ENCODE data around the gene PTGES. TPM values are rescaled to one million over a fixed set of nuclear protein-coding genes. Genes with fewer than 3 reads are reported as not detected.

Gene PTGES
- total RNA-seq, 2 donors from 2014 or later, result 2.6 to 5.1 TPM

DNA sequence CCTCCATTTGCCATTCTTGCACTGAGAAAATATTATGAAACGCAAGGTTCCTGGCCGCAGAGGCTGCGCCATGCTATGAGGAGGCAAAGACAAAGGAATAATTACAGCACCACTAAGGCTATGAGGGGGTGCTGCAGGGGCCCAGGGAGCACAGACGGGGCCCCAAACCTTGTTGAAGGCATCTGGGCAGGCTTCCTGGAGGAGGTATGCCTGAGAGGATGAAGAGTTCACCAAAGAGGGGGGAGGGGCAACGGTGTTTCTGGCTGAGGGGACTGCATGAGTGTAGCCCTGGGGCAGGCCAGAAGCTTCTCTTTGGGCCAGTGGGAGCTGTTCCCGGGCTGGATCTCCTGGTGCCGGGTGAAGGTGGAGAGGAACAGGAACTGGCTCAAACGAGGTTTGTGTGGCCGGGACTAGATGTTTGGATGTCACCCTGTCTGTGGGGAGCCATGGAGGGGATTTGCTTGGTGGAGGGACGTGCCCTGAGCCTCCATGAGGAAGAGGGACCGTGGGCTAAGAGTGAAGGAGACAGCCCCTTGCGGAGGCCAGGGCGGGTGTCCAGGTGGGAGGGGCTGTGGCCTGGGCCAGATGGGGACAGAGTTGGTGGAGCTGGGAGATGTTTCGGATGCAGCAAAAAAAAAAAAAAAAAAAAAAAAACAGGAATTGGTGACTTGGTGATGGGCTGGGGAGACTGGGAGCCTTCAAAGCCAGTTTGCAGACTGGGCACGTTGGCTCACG lies 28.2 kb downstream of the PTGES start:
- no peak overlapping the region for H3K27ac ChIP-seq
- H3K27me3 ChIP-seq, result no peaks in the 10 kb centered on the region
- TF ChIP-seq, protein P1, sequence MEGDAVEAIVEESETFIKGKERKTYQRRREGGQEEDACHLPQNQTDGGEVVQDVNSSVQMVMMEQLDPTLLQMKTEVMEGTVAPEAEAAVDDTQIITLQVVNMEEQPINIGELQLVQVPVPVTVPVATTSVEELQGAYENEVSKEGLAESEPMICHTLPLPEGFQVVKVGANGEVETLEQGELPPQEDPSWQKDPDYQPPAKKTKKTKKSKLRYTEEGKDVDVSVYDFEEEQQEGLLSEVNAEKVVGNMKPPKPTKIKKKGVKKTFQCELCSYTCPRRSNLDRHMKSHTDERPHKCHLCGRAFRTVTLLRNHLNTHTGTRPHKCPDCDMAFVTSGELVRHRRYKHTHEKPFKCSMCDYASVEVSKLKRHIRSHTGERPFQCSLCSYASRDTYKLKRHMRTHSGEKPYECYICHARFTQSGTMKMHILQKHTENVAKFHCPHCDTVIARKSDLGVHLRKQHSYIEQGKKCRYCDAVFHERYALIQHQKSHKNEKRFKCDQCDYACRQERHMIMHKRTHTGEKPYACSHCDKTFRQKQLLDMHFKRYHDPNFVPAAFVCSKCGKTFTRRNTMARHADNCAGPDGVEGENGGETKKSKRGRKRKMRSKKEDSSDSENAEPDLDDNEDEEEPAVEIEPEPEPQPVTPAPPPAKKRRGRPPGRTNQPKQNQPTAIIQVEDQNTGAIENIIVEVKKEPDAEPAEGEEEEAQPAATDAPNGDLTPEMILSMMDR (IDR thresholded peaks at IDR 0.05), result no peak
- no peaks in the 10 kb centered on the region for H3K9me3 ChIP-seq
- H3K4me3 ChIP-seq, result no peak overlapping the region
- no peak overlapping the region for H3K9ac ChIP-seq (ENCODE audit: low read depth in 2 of 2, low read length in 2 of 2)
- DNase-seq, result no peak
- no peaks in the 10 kb centered on the region for H3K36me3 ChIP-seq
- intact Hi-C loops (cut with DNase I), result no loop called here
- no peaks in the 10 kb centered on the region for H3K4me1 ChIP-seq

DNA sequence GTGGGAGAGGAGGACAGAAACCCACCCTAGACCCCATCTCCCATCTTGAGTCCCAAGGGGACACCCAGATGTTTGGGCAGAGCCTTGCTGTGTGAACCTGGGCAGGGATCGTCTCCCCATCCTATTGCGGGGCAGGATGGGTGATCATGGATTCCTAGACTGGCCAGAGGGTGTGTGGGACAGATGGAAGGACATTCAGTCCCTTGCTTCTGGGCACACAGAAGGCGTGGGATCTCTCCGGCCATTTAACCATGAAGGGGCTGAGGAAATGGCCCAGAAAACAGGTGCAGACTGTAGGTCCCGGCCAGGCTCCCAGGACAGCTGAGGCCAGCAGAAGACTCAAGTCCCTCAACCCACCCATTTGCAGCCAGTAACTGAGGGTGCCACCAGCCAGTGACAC lies 29.9 kb downstream of the PTGES start:
- Histone ChIP-seq H3K9me3 (no peaks in the 10 kb centered on the region), H3K27ac (no peak overlapping the region), H3K27me3 (no peaks in the 10 kb centered on the region), H3K4me1 (no peaks in the 10 kb centered on the region), H3K36me3 (no peaks in the 10 kb centered on the region), H3K4me3 (no peak overlapping the region), H3K9ac (ENCODE audit: low read depth in 2 of 2, low read length in 2 of 2) (no peak overlapping the region)
- intact Hi-C loops (cut with DNase I), result no loop called here
- TF ChIP-seq, protein P1 (IDR thresholded peaks at IDR 0.05), result no peak
- no peak for DNase-seq

DNA sequence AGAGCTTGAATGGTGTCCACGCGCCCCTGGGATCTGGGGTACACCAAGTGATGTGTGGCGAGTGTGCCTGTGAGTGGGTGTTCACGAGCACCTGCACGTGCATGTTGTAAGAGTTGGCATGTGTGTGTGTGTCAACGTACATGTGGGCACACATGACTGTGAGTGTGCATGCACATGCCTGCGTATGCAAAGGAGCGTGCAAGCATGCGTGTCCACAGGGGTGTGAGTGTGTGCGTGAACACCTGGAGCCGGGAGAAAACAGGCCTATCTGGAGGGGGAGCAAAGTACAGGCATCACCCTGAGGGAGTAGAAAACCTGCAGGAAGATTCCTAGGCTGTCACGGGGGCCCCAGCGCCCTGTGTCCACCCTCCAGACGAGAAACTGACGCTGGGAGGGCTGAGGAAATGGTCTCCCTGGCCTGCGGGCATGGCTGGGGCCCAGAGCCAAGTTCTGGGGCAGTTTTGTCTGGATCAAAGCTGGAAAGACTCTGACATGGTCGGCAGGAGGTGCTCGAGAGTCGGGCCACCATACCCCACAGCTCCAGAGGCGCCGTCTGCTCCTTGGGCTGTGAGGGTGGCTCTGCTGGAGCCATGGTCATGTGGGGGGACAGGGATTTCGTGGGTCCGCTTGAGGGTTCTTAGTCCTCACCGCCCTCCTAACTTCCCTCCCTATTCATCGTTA lies 31.8 kb downstream of the PTGES start:
- TF ChIP-seq, protein P1 (IDR thresholded peaks at IDR 0.05), result no peak
- H3K36me3 ChIP-seq, result no peaks in the 10 kb centered on the region
- no peak overlapping the region for H3K27ac ChIP-seq
- no peaks in the 10 kb centered on the region for H3K27me3 ChIP-seq
- DNase-seq, result no peak
- H3K4me3 ChIP-seq, result no peak overlapping the region
- no peaks in the 10 kb centered on the region for H3K4me1 ChIP-seq
- H3K9ac ChIP-seq (ENCODE audit: low read depth in 2 of 2, low read length in 2 of 2), result no peak overlapping the region
- intact Hi-C loops (cut with DNase I), result no loop called here
- H3K9me3 ChIP-seq, result no peaks in the 10 kb centered on the region

GRCh38 chr9:129720181-129720864 lies 32.5 kb downstream of the PTGES start:
- Histone ChIP-seq H3K27ac (no peak overlapping the region), H3K27me3 (no peaks in the 10 kb centered on the region), H3K9me3 (no peaks in the 10 kb centered on the region), H3K9ac (ENCODE audit: low read depth in 2 of 2, low read length in 2 of 2) (no peak overlapping the region), H3K4me1 (no peaks in the 10 kb centered on the region), H3K4me3 (no peak overlapping the region), H3K36me3 (no peaks in the 10 kb centered on the region)
- intact Hi-C loops (cut with DNase I), result no loop called here
- TF ChIP-seq, protein P1 (IDR thresholded peaks at IDR 0.05), result no peak
- no peak for DNase-seq

- H3K9me3 ChIP-seq, result no peaks in the 10 kb centered on the region
- no peaks in the 10 kb centered on the region for H3K27me3 ChIP-seq
- no peaks in the 10 kb centered on the region for H3K36me3 ChIP-seq
- no peak for DNase-seq
- TF ChIP-seq, protein P1 (IDR thresholded peaks at IDR 0.05), result no peak
- no peak overlapping the region for H3K27ac ChIP-seq
- intact Hi-C loops (cut with DNase I), result loop anchor here (5.0 kb wide), 1 partner anchor 67 kb away; no protein-coding TSS in a partner anchor
- no peak overlapping the region for H3K4me3 ChIP-seq
- H3K4me1 ChIP-seq, result no peaks in the 10 kb centered on the region
- no peak overlapping the region for H3K9ac ChIP-seq (ENCODE audit: low read depth in 2 of 2, low read length in 2 of 2)
These were observed 33.7 kb downstream of the PTGES start for GRCh38 chr9:129719135-129719534.

Data from colonic mucosa (tissue), 4 donors.